ENCODE measurements around the gene PCBP3.
"Not testable (repeated sequence)": the region's sequence is repeated elsewhere in the genome, so short reads cannot be mapped to it uniquely, and the experiment has no call there.

Gene PCBP3

GRCh38 chr21:45613396-45613795 is 30.1 kb upstream of the PCBP3 start:
- DNase-seq (ENCODE audit: low spot score), result no peak

- DNase-seq (ENCODE audit: low spot score), result no peak
Measured at GRCh38 chr21:45613881-45614280, 29.6 kb upstream of the PCBP3 start.

GRCh38 chr21:45615145-45615711 is 28.3 kb upstream of the PCBP3 start:
- no peak for DNase-seq (ENCODE audit: low spot score)

GRCh38 chr21:45617021-45617921 is 26.3 kb upstream of the PCBP3 start:
- no peak for DNase-seq (ENCODE audit: low spot score)

GRCh38 chr21:45618287-45618686 is 25.2 kb upstream of the PCBP3 start:
- DNase-seq (ENCODE audit: low spot score), result no peak

- DNase-seq (ENCODE audit: low spot score), result no peak
Measured at GRCh38 chr21:45618846-45619485, 24.6 kb upstream of the PCBP3 start.

- no peak for DNase-seq (ENCODE audit: low spot score)
Measured at GRCh38 chr21:45620201-45620923, 23.2 kb upstream of the PCBP3 start.

GRCh38 chr21:45621435-45622331 is 21.8 kb upstream of the PCBP3 start:
- not testable (repeated sequence) for DNase-seq (ENCODE audit: low spot score)

- DNase-seq (ENCODE audit: low spot score), result no peak
Measured at GRCh38 chr21:45622416-45623097, 21.0 kb upstream of the PCBP3 start.

GRCh38 chr21:45623436-45623835 is 20.1 kb upstream of the PCBP3 start:
- DNase-seq (ENCODE audit: low spot score), result no peak

GRCh38 chr21:45626127-45626526 is 17.4 kb upstream of the PCBP3 start:
- DNase-seq (ENCODE audit: low spot score), result not testable (repeated sequence)

GRCh38 chr21:45629046-45629981 is 14.2 kb upstream of the PCBP3 start:
- no peak for DNase-seq (ENCODE audit: low spot score)

- no peak for DNase-seq (ENCODE audit: low spot score)
Measured at GRCh38 chr21:45630066-45630694, 13.3 kb upstream of the PCBP3 start.

- no peak for DNase-seq (ENCODE audit: low spot score)
Measured at GRCh38 chr21:45630876-45631275, 12.6 kb upstream of the PCBP3 start.

- no peak for DNase-seq (ENCODE audit: low spot score)
Measured at GRCh38 chr21:45631540-45631939, 12.0 kb upstream of the PCBP3 start.

GRCh38 chr21:45632160-45632559 is 11.4 kb upstream of the PCBP3 start:
- no peak for DNase-seq (ENCODE audit: low spot score)

- no peak for DNase-seq (ENCODE audit: low spot score)
Measured at GRCh38 chr21:45632637-45633251, 10.8 kb upstream of the PCBP3 start.

GRCh38 chr21:45634511-45635183 is 8.9 kb upstream of the PCBP3 start:
- no peak for DNase-seq (ENCODE audit: low spot score)

All from Ammon's horn (tissue), 1 donor.